Keratinocyte (primary cell): ENCODE results near the gene TACC3. TPM values are rescaled to one million over a fixed set of nuclear protein-coding genes. Genes with fewer than 3 reads are reported as not detected.

Experiments used
- DNase-seq: peaks from one replicate; pipeline ENCODE4 v3.0.0-alpha.2; 2011; ENCODE audit warnings: low read depth, missing footprints, low spot score
- FAIRE-seq: peaks from 2 replicates; lab custom pipeline; 2011; peaks lifted over from hg19 to GRCh38; lab: Jason Lieb, UNC
- H2AFZ ChIP-seq: 2 replicates; pipeline ENCODE4 v1.6.0; 2012; ENCODE audit warnings: low read length, control low read depth, inconsistent platforms; ENCODE audit not compliant: control insufficient read depth
- H3K27ac ChIP-seq: 2 replicates; pipeline ENCODE4 v1.5.1; 2011; ENCODE audit warnings: low read length; ENCODE audit not compliant: control insufficient read depth, insufficient read depth
- H3K27me3 ChIP-seq: 3 replicates; pipeline ENCODE4 v1.6.0; 2011; ENCODE audit warnings: low read length; ENCODE audit not compliant: control insufficient read depth, insufficient read depth; ENCODE audit errors: extremely low read depth
- H3K36me3 ChIP-seq, 2 experiments: 2 replicates in 1 of 2; 3 replicates in 1 of 2; pipeline ENCODE4 v1.5.1; 2011; ENCODE audit warnings: low read length in 2 of 2, mild to moderate bottlenecking in 1 of 2; ENCODE audit not compliant: control insufficient read depth in 2 of 2, insufficient read depth in 2 of 2; ENCODE audit errors: extremely low read depth in 1 of 2
- H3K4me1 ChIP-seq: 3 replicates; pipeline ENCODE4 v1.5.1; 2011; ENCODE audit warnings: low read length; ENCODE audit not compliant: control insufficient read depth, insufficient read depth; ENCODE audit errors: extremely low read depth
- H3K4me2 ChIP-seq: 3 replicates; pipeline ENCODE4 v1.6.0; 2011; ENCODE audit warnings: low read depth, low read length; ENCODE audit not compliant: control insufficient read depth, insufficient read depth; ENCODE audit errors: extremely low read depth
- H3K4me3 ChIP-seq, 3 experiments: fragments of 200-600 bp in 1 of 3; sonication (generic) in 1 of 3; 2 replicates in 2 of 3; 3 replicates in 1 of 3; pipeline ENCODE4 v1.5.1; 2011 to 2016; ENCODE audit warnings: low read length in 3 of 3, mild to moderate bottlenecking in 3 of 3, control low read depth in 2 of 3, inconsistent platforms in 1 of 3, low read depth in 1 of 3, mixed read lengths in 1 of 3, mixed run types in 1 of 3, moderate library complexity in 1 of 3; ENCODE audit not compliant: control insufficient read depth in 2 of 3, insufficient read depth in 2 of 3; ENCODE audit errors: extremely low read depth in 1 of 3
- H3K79me2 ChIP-seq: 2 replicates; pipeline ENCODE4 v1.6.0; 2012; ENCODE audit warnings: low read length; ENCODE audit not compliant: control insufficient read depth, insufficient read depth
- H3K9ac ChIP-seq: 3 replicates; pipeline ENCODE4 v1.6.0; 2011; ENCODE audit warnings: low read length; ENCODE audit not compliant: control insufficient read depth, insufficient read depth; ENCODE audit errors: extremely low read depth
- H3K9me1 ChIP-seq: 3 replicates; pipeline ENCODE4 v1.6.0; 2011; ENCODE audit warnings: low read length; ENCODE audit not compliant: control insufficient read depth, insufficient read depth; ENCODE audit errors: extremely low read depth
- H3K9me3 ChIP-seq: 2 replicates; pipeline ENCODE4 v1.5.1; 2012; ENCODE audit warnings: low read depth, low read length; ENCODE audit not compliant: control insufficient read depth
- H4K20me1 ChIP-seq: 3 replicates; pipeline ENCODE4 v1.6.0; 2011; ENCODE audit warnings: low read length; ENCODE audit not compliant: control insufficient read depth, insufficient read depth; ENCODE audit errors: extremely low read depth
- CTCF ChIP-seq, 3 experiments: IDR thresholded peaks in 1 of 3; conservative IDR thresholded peaks in 1 of 3; optimal IDR thresholded peaks in 1 of 3; 2 replicates in 2 of 3; 3 replicates in 1 of 3; pipeline versions ENCODE3 to v1.5.1; 2011; ENCODE audit warnings: low read length in 3 of 3, mild to moderate bottlenecking in 3 of 3, moderate library complexity in 2 of 3, control low read depth in 1 of 3, inconsistent platforms in 1 of 3; ENCODE audit not compliant: insufficient read depth in 2 of 3; ENCODE audit errors: extremely low read depth in 1 of 3
- EZH2 ChIP-seq: IDR thresholded peaks from one replicate; pipeline ENCODE4 v1.6.1; 2012; ENCODE audit warnings: inconsistent platforms, mild to moderate bottlenecking, low read length, moderate library complexity
- dilution Hi-C: fragments of 300-500 bp; cut with MboI; formaldehyde crosslinking; loops from one replicate; pipeline ENCODE4 v1.7.0; 2020; ENCODE audit warnings: low sequenced_read_pairs; ENCODE audit not compliant: extremely low pct_ligation_motif_present
- polyA plus RNA-seq, 5 experiments: library from polyadenylated mRNA; depleted of rRNA in 3 of 5; stranded (reverse) in 3 of 5; stranded (forward) in 1 of 5; unstranded in 1 of 5; fragments of >200 nt; gene quantifications; 1 replicate in 1 of 5; 2 replicates in 3 of 5; 3 replicates in 1 of 5; pipeline versions ENCODE4 v1.2.1 to v1.2.3, GENCODE V29; 2011 to 2012; ENCODE audit warnings: missing spikeins in 2 of 5, low read depth in 1 of 5, low replicate concordance in 1 of 5

TACC3 gene
- polyA plus RNA-seq, 1 donor (not counting 4 experiments of a cell fraction or from before 2014, with no cell fraction given), result 19.1 TPM

- Histone ChIP-seq H3K4me2 (no peak overlapping the region), H3K9me3 (peaks cover 17% of the 10 kb centered on the region), H3K27ac (no peak overlapping the region), H2AFZ (no peak overlapping the region), H3K79me2 (no peaks in the 10 kb centered on the region), H3K27me3 (no peaks in the 10 kb centered on the region), H3K36me3 (peaks cover 19 to 51% of the 10 kb centered on the region in 2 experiments), H3K4me3 (no peak overlapping the region), H3K4me1 (no peaks in the 10 kb centered on the region), H3K9me1 (no peaks in the 10 kb centered on the region), H4K20me1 (no peaks in the 10 kb centered on the region), H3K9ac (no peak overlapping the region)
- TF ChIP-seq CTCF (optimal IDR thresholded peaks at IDR 0.05 in 1 of 3, IDR thresholded peaks at IDR 0.05 in 1 of 3, conservative IDR thresholded peaks at IDR 0.05 in 1 of 3; ENCODE audit: extremely low read depth in 1 of 3, insufficient read depth in 2 of 3, low read length in 3 of 3), result no peak
- no peak for TF ChIP-seq EZH2
- FAIRE-seq (no peak), DNase-seq (no peak)
- dilution Hi-C loops, result no loop called here
Measured at GRCh38 chr4:1740021-1740545, 18.8 kb downstream of the TACC3 start.

- no peak overlapping the region for H3K4me2 ChIP-seq
- no peaks in the 10 kb centered on the region for H3K9me1 ChIP-seq
- no peak overlapping the region for H3K9ac ChIP-seq
- no peak for DNase-seq
- H3K27ac ChIP-seq, result no peak overlapping the region
- H4K20me1 ChIP-seq, result no peaks in the 10 kb centered on the region
- peaks cover 17% of the 10 kb centered on the region for H3K9me3 ChIP-seq
- dilution Hi-C loops, result no loop called here
- no peaks in the 10 kb centered on the region for H3K79me2 ChIP-seq
- H3K36me3 ChIP-seq, result peaks cover 16 to 41% of the 10 kb centered on the region in 2 experiments
- no peak for TF ChIP-seq EZH2
- TF ChIP-seq CTCF (optimal IDR thresholded peaks at IDR 0.05 in 1 of 3, IDR thresholded peaks at IDR 0.05 in 1 of 3, conservative IDR thresholded peaks at IDR 0.05 in 1 of 3; ENCODE audit: extremely low read depth in 1 of 3, insufficient read depth in 2 of 3, low read length in 3 of 3), result no peak
- no peak for FAIRE-seq
- H2AFZ ChIP-seq, result no peak overlapping the region
- H3K4me3 ChIP-seq, result no peak overlapping the region
- no peaks in the 10 kb centered on the region for H3K27me3 ChIP-seq
- no peaks in the 10 kb centered on the region for H3K4me1 ChIP-seq
Measured at GRCh38 chr4:1741208-1741607, 19.9 kb downstream of the TACC3 start.
